IMR-90 (cell line): ENCODE results near the gene HEYL. TPM values are rescaled to one million over a fixed set of nuclear protein-coding genes. Genes with fewer than 3 reads are reported as not detected.

Experiments
- ATAC-seq: fragments of 200-7000 bp; cut with Tn5 transposase; 2 replicates; pipeline ENCODE4 v1.9.1; 2020; ENCODE audit warnings: low read depth, mild to moderate bottlenecking, moderate library complexity
- BruUV-seq: library from RNA; stranded (reverse); fragments of 400-500 nt; replicated peaks from 2 replicates; lab custom pipeline; 2021; lab: Mats Ljungman, UMichigan
- CTCF ChIA-PET: fragments of 300-600 bp; formaldehyde crosslinking; extraction: SDS; loops from one replicate; lab custom pipeline; 2021; ENCODE audit warnings: antibody characterized with exemption; lab: Yijun Ruan, JAX
- POLR2A ChIA-PET: fragments of 300-600 bp; sonication (Branson Sonifier 250); formaldehyde crosslinking; loops from one replicate; lab custom pipeline; 2022; ENCODE audit warnings: antibody characterized with exemption; ENCODE audit not compliant: unreplicated experiment; lab: Charles Lee
- DNase-seq: peaks from one replicate; pipeline ENCODE4 v3.0.0; 2013
- H2AFZ ChIP-seq: replicated peaks from 2 replicates; pipeline ENCODE3; 2013; ENCODE audit warnings: low read length, mild to moderate bottlenecking; ENCODE audit not compliant: poor library complexity
- H2AK5ac ChIP-seq: 2 replicates; pipeline ENCODE4 v1.6.1; 2013; ENCODE audit warnings: low read depth, low read length, inconsistent platforms
- H2AK9ac ChIP-seq: replicated peaks from 2 replicates; pipeline ENCODE3; 2013; ENCODE audit warnings: mild to moderate bottlenecking, low read depth, low read length, moderate library complexity; ENCODE audit not compliant: poor library complexity
- H2BK120ac ChIP-seq: 2 replicates; pipeline ENCODE4 v1.6.1; 2013; ENCODE audit warnings: low read depth, low read length, inconsistent platforms
- H2BK15ac ChIP-seq: 3 replicates; pipeline ENCODE4 v1.6.1; 2013; ENCODE audit warnings: low read depth, low read length, inconsistent platforms
- H2BK20ac ChIP-seq: 2 replicates; pipeline ENCODE4 v1.6.1; 2013; ENCODE audit warnings: low read depth, mild to moderate bottlenecking, inconsistent platforms, low read length, moderate library complexity
- H2BK5ac ChIP-seq: 2 replicates; pipeline ENCODE4 v1.6.1; 2013; ENCODE audit warnings: mild to moderate bottlenecking, low read depth, low read length, inconsistent platforms; ENCODE audit not compliant: poor library complexity, severe bottlenecking
- H3K14ac ChIP-seq: replicated peaks from 2 replicates; pipeline ENCODE4 v1.6.1; 2013; ENCODE audit warnings: low read depth, low read length, inconsistent platforms
- H3K18ac ChIP-seq: 2 replicates; pipeline ENCODE4 v1.6.1; 2013; ENCODE audit warnings: low read depth, low read length, control low read depth
- H3K23ac ChIP-seq: 2 replicates; pipeline ENCODE4 v1.6.1; 2013; ENCODE audit warnings: low read depth, low read length, inconsistent platforms
- H3K27ac ChIP-seq: 2 replicates; pipeline ENCODE4 v1.5.1; 2013; ENCODE audit warnings: mild to moderate bottlenecking, control low read depth, low read length; ENCODE audit not compliant: insufficient read depth
- H3K27me3 ChIP-seq: 2 replicates; pipeline ENCODE4 v1.6.1; 2013; ENCODE audit warnings: low read length; ENCODE audit not compliant: control insufficient read depth, insufficient read depth
- H3K36me3 ChIP-seq: 2 replicates; pipeline ENCODE4 v1.6.1; 2013; ENCODE audit warnings: low read length, mixed read lengths; ENCODE audit not compliant: control insufficient read depth, insufficient read depth
- H3K4ac ChIP-seq: 2 replicates; pipeline ENCODE4 v1.6.1; 2013; ENCODE audit warnings: low read depth, low read length, inconsistent platforms
- H3K4me1 ChIP-seq: 2 replicates; pipeline ENCODE4 v1.6.1; 2013; ENCODE audit warnings: low read length, mixed read lengths; ENCODE audit not compliant: control insufficient read depth, insufficient read depth
- H3K4me2 ChIP-seq: 2 replicates; pipeline ENCODE4 v1.6.1; 2013; ENCODE audit warnings: low read depth, mild to moderate bottlenecking, control low read depth, low read length, moderate library complexity
- H3K4me3 ChIP-seq: 2 replicates; pipeline ENCODE4 v1.5.1; 2013; ENCODE audit warnings: low read depth, mild to moderate bottlenecking, control low read depth, low read length, moderate library complexity; ENCODE audit not compliant: insufficient read depth
- H3K56ac ChIP-seq: 2 replicates; pipeline ENCODE4 v1.6.1; 2013; ENCODE audit warnings: low read length, inconsistent platforms; ENCODE audit not compliant: insufficient read depth; ENCODE audit errors: extremely low read depth
- H3K79me1 ChIP-seq, 2 experiments: 2 replicates each; pipeline ENCODE4 v1.6.1; 2013; ENCODE audit warnings: low read length in 2 of 2, inconsistent platforms in 1 of 2, low read depth in 1 of 2
- H3K9ac ChIP-seq: 2 replicates; pipeline ENCODE4 v1.6.1; 2013; ENCODE audit warnings: low read depth, low read length, control low read depth
- H3K9me1 ChIP-seq: 2 replicates; pipeline ENCODE4 v1.6.1; 2013; ENCODE audit warnings: low read length, inconsistent platforms; ENCODE audit not compliant: insufficient read depth
- H3K9me3 ChIP-seq: 2 replicates; pipeline ENCODE4 v1.6.1; 2013; ENCODE audit warnings: low read length; ENCODE audit not compliant: control insufficient read depth, insufficient read depth
- H4K20me1 ChIP-seq: 2 replicates; pipeline ENCODE4 v1.6.1; 2013; ENCODE audit warnings: low read length, inconsistent platforms; ENCODE audit not compliant: insufficient read depth
- H4K5ac ChIP-seq: 2 replicates; pipeline ENCODE4 v1.6.1; 2013; ENCODE audit warnings: mild to moderate bottlenecking, low read depth, low read length, control low read depth
- H4K8ac ChIP-seq, 2 experiments: 2 replicates each; pipeline ENCODE4 v1.6.1; 2013; ENCODE audit warnings: low read depth in 2 of 2, low read length in 2 of 2, control low read depth in 1 of 2, inconsistent platforms in 1 of 2
- H4K91ac ChIP-seq: 2 replicates; pipeline ENCODE4 v1.6.1; 2013; ENCODE audit warnings: low read depth, low read length, inconsistent platforms; ENCODE audit not compliant: insufficient read depth
- BHLHE40 ChIP-seq: fragments of 150-350 bp; IDR thresholded peaks from 2 replicates; pipeline ENCODE4 v1.6.1; 2016; ENCODE audit warnings: mild to moderate bottlenecking, low read depth, low read length
- CEBPB ChIP-seq: IDR thresholded peaks from 2 replicates; pipeline ENCODE4 v1.6.1; 2012; ENCODE audit warnings: low read depth, low read length, improper control_type of control experiment
- CHD1 ChIP-seq: IDR thresholded peaks from 2 replicates; pipeline ENCODE4 v1.6.1; 2012; ENCODE audit warnings: low read depth, low read length, improper control_type of control experiment
- CTCF ChIP-seq: conservative IDR thresholded peaks from 2 replicates; pipeline ENCODE4 v1.5.1; 2012; ENCODE audit warnings: mild to moderate bottlenecking, low read depth, low read length, improper control_type of control experiment
- FOS ChIP-seq: fragments of 150-350 bp; IDR thresholded peaks from 2 replicates; pipeline ENCODE4 v1.6.1; 2016; ENCODE audit warnings: low read depth, low read length
- MAFK ChIP-seq: IDR thresholded peaks from 2 replicates; pipeline ENCODE4 v1.6.1; 2012; ENCODE audit warnings: low read depth, low read length, improper control_type of control experiment
- MAZ ChIP-seq: IDR thresholded peaks from 2 replicates; pipeline ENCODE4 v1.6.1; 2012; ENCODE audit warnings: low read depth, mild to moderate bottlenecking, low read length, improper control_type of control experiment, moderate library complexity, borderline replicate concordance
- NFE2L2 ChIP-seq: fragments of 150-350 bp; IDR thresholded peaks from 2 replicates; pipeline ENCODE4 v1.6.1; 2016; ENCODE audit warnings: low read depth, mild to moderate bottlenecking, low read length
- RAD21 ChIP-seq: IDR thresholded peaks from 2 replicates; pipeline ENCODE4 v1.6.1; 2012; ENCODE audit warnings: low read length, improper control_type of control experiment
- RCOR1 ChIP-seq: IDR thresholded peaks from 2 replicates; pipeline ENCODE4 v1.6.1; 2012; ENCODE audit warnings: mild to moderate bottlenecking, low read length, improper control_type of control experiment; ENCODE audit not compliant: insufficient replicate concordance
- RFX5 ChIP-seq: IDR thresholded peaks from 2 replicates; pipeline ENCODE4 v1.8.0; 2012; ENCODE audit warnings: low read depth, mild to moderate bottlenecking, low read length, moderate library complexity
- SMC3 ChIP-seq: fragments of 150-350 bp; IDR thresholded peaks from 2 replicates; pipeline ENCODE4 v1.6.1; 2016; ENCODE audit warnings: low read depth, mild to moderate bottlenecking, antibody characterized with exemption, low read length, moderate library complexity
- USF2 ChIP-seq: fragments of 150-350 bp; IDR thresholded peaks from 2 replicates; pipeline ENCODE4 v1.6.1; 2017; ENCODE audit warnings: mild to moderate bottlenecking, antibody characterized with exemption, low read length, low read depth
- WGBS, 2 experiments: methylation state at CpG; one replicate each; pipeline versions ENCODE4 v1.1.5 to v1.1.7; 2013; ENCODE audit warnings: missing lambda C conversion rate in 2 of 2; ENCODE audit not compliant: insufficient read length in 1 of 2; ENCODE audit errors: extremely low coverage in 2 of 2; 5-methylcytosine and 5-hydroxymethylcytosine counted together
- dilution Hi-C: fragments of 300-500 bp; cut with HindIII; formaldehyde crosslinking; loops from one replicate; pipeline ENCODE4 v1.14.3; 2018; ENCODE audit warnings: low sequenced_read_pairs; ENCODE audit not compliant: unreplicated experiment
- in situ Hi-C: fragments of 300-500 bp; cut with MboI; formaldehyde crosslinking; loops from 3 replicates; pipeline ENCODE4 v1.14.3; 2019; ENCODE audit warnings: low sequenced_read_pairs, inconsistent platforms, mixed read lengths
- intact Hi-C: fragments of 100-400 bp; cut with micrococcal nuclease; formaldehyde crosslinking; loops from 2 replicates; pipeline ENCODE4 v1.10.0; 2022
- polyA plus RNA-seq, 3 experiments: library from polyadenylated mRNA; depleted of rRNA; stranded (reverse); fragments of >200 nt; gene quantifications; 2 replicates each; pipeline ENCODE4 v1.2.3, GENCODE V29; 2012; ENCODE audit warnings: low replicate concordance in 1 of 3
- total RNA-seq: library from RNA; depleted of rRNA; stranded (reverse); fragments of >200 nt; gene quantifications from 2 replicates; pipeline ENCODE4 v1.2.3, GENCODE V29; 2012

Gene HEYL
- total and polyA plus RNA-seq, 2 of the 4 experiments (the other 2 are of a cell fraction), result 0.02 TPM; not detected in 1

- Histone ChIP-seq H4K91ac (no peak overlapping the region), H3K4me3 (no peak overlapping the region), H4K8ac (no peak overlapping the region), H2BK20ac (no peak overlapping the region), H3K36me3 (no peaks in the 10 kb centered on the region), H3K23ac (no peak overlapping the region), H3K27me3 (peaks cover 24% of the 10 kb centered on the region), H4K5ac (no peak overlapping the region), H3K4me2 (no peak overlapping the region), H2BK120ac (no peak overlapping the region), H2AK5ac (no peak overlapping the region), H2BK5ac (no peak overlapping the region), H3K14ac (no peak overlapping the region), H3K79me1 (no peaks in the 10 kb centered on the region), H3K56ac (no peak overlapping the region), H3K4me1 (peaks cover 5% of the 10 kb centered on the region; the same call in 1 of the 2 replicates), H2AK9ac (no peak overlapping the region), H3K9ac (no peak overlapping the region), H2AFZ (no peak overlapping the region), H4K20me1 (no peaks in the 10 kb centered on the region), H3K4ac (no peak overlapping the region), H3K27ac (no peak overlapping the region), H3K9me3 (0 out of 2 replicates have a peak, but pooled peaks cover 2% of the 10 kb centered on the region), H3K18ac (no peak overlapping the region), H3K9me1 (no peaks in the 10 kb centered on the region), H2BK15ac (no peak overlapping the region)
- ChIA-PET POLR2A (no interaction called here), CTCF (no interaction called here)
- TF ChIP-seq BHLHE40 (no peak), CHD1 (no peak), USF2 (no peak), MAFK (no peak), FOS (no peak), CTCF (no peak), NFE2L2 (no peak), MAZ (no peak), CEBPB (no peak), RAD21 (no peak), SMC3 (no peak), RFX5 (no peak), RCOR1 (no peak)
- intact Hi-C loops (no loop called here), in situ Hi-C loops (no loop called here), dilution Hi-C loops (no loop called here)
- BruUV-seq, result no TSS peak
- no peak for ATAC-seq
- no peak for DNase-seq
- WGBS, 2 experiments, result 60% methylated on average over 1 of the region's 3 CpGs; no CpG with 5 or more reads in 1 of the 2 experiments
Observed at GRCh38 chr1:39622427-39622826, 17.0 kb downstream of the HEYL start.
